Fibroblast of skin of left quadriceps (primary cell): ENCODE measurements around the gene WFIKKN2.

Source experiments
- DNase-seq, 2 experiments: peaks; one replicate each; pipeline ENCODE4 v3.0.0-alpha.2; 2013; ENCODE audit warnings: low read depth in 2 of 2

WFIKKN2 gene

DNA sequence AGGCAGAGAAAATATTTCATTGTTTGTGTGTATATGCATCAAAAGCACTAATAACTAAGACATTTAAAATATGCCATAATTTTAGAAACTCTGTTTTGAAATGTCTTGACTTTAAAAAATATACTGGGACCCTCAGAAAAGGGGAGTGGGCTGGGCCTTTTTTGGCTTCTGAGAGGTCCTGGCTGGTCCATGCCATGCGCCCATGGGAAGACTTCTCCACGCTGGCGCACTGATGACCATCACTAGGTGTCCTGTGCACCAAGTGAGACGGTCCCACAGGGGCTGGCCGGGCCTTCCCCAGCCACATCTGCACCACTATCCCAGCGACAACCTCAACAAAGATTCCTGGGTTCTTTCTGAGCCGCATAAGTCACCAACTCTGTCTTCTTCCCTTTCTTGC lies 27.0 kb upstream of the WFIKKN2 start:
- no peak for DNase-seq

- DNase-seq: no peak
Measured at GRCh38 chr17:50808888-50809287, 26.5 kb upstream of the WFIKKN2 start.

GRCh38 chr17:50813583-50813982 lies 21.8 kb upstream of the WFIKKN2 start:
- DNase-seq: no peak

- DNase-seq: no peak
Measured at GRCh38 chr17:50815400-50815799, 20.0 kb upstream of the WFIKKN2 start.

GRCh38 chr17:50816271-50816670 lies 19.1 kb upstream of the WFIKKN2 start:
- no peak for DNase-seq

DNA sequence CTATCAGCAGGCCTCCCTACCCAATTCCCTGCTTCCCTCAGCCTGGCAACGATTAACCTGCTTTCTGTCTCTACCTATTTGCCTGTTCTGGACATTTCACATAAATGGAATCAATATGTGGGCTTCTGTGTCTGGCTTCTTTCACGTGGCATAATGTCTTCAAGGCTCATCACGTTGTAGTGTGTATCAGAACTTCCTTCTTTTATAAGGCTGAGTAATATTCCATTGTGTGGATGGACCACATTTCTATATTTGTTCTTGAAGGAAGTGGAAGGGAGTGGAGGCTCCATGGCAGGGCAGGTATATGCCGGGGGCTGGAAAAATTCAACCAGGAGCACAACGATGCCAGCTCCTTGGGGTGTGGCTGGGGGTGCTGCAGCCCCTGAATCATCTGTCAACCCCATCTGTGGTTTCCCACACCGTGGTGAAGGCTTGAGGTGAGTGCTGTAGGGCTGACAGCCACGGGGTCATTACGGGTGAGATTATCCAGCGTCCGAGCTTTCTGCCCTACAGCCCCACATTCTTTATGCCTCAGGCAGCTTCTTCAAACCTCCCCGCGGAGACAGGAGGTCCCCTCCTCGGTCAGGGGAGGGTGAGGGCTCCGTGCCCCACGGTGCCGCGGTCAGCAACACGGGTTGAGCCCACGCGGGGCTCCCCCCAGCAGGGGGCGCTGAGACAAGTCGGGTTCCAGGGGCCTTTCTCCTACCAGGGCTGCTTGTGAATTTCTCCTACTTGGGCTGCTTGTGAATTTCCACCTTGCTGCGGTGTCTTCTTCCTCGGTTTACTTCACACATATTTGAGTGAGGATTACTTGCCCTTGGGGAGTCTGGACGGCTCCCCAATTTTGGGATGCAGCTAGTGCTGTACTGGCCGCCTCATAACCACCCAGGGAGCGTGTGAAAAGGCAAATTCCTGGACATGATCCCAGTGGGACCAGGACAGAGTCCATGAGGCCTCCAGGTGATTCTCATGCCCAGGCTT lies 18.3 kb upstream of the WFIKKN2 start:
- DNase-seq: no peak

GRCh38 chr17:50817838-50818237 lies 17.5 kb upstream of the WFIKKN2 start:
- no peak for DNase-seq

DNA sequence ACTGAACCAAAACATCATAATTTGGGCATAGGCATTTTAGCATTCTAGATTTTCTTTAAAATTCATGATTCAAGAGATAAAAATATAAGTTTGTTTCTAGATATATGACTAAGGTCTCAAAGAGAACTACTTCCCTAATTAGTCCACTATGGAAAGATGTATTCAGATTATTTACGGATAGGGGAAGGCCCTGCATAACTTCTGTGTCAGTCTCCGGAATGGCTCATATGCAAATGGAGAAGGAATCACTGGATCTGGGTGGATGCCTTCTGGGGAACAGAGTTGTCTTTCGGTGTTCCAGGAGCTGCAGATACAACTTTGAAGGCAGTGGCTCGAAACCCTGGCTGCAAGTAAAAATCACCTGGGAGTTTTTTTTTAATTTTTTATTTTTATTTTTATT lies 17.1 kb upstream of the WFIKKN2 start:
- DNase-seq: no peak

DNA sequence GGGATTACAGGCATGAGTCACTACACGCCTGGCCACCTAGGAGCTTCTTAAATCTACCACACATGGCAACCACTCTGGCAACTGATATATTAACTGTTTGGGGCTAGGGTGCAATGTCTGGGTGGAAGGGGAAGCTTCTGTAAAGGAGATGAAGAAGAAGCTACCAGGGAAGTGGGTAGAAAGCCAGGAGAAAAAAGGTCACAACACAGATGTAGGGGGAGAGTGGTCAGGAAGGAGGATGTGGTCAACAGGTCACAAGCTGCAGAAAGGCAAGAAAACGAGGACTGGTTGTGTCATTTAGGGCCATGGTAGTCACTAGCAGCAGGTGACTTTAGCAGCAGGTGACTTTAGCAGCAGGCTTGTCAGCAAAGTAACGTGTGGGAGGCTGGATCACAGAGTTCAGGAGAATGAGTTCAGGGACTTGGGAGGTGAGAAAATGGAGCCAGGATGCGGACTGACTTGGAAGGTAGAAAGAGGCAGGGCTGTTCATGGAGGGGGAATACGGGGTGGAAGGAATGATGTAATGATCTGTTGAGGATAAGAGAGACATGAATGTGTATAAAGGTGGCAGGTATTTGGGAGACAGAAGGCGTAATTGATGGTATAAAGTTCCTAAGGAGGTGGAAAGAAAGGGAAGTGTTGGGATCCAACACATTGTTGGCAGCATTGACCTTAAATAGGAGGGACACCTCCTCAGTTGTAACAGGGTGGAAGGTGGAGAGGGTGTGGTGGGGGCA lies 16.3 kb upstream of the WFIKKN2 start:
- no peak for DNase-seq

GRCh38 chr17:50820651-50821050 lies 14.7 kb upstream of the WFIKKN2 start:
- DNase-seq: no peak

GRCh38 chr17:50822550-50822949 lies 12.8 kb upstream of the WFIKKN2 start:
- DNase-seq: no peak

- DNase-seq: no peak
Measured at GRCh38 chr17:50824429-50824828, 11.0 kb upstream of the WFIKKN2 start.

DNA sequence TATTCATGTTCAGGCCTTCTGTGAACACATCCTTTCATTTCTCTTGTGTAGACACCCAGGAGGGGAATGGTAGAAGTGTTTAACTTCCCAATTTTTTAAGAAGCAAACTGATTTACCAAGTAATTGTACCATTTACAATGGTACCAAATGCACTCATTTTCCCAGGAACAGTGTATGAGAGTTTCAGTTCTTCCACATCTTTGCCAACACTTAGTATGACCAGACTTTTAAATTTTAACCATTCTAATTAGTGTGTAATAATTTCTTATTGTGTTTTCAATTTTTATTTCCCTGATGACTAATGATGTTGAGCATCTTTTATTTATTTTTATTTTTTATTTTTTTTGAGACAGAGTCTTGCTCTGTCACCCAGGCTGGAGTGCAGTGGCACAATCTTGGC lies 10.2 kb upstream of the WFIKKN2 start:
- DNase-seq: no peak

- no peak for DNase-seq
Measured at GRCh38 chr17:50828508-50829170, 6.7 kb upstream of the WFIKKN2 start.

DNA sequence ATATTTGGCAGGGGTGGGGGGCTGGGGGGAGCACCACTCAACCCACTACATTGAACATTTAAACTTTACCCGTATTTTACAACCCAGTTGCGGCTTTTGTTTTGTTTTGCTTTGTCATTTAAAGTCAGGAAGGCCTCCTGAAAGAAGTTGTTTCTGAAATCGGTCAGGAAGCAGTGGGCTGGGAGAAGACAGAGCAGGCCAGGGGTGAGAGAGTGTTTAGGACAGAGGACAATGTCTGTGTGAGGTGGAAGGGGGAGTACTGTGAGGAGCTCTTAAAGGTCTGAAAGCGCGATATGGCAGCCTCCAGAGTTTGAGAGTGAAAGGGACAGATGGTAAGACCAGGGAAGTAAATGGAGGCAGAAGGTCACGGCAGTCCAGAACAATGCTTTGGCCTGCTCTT lies 6.1 kb upstream of the WFIKKN2 start:
- DNase-seq: no peak

DNA sequence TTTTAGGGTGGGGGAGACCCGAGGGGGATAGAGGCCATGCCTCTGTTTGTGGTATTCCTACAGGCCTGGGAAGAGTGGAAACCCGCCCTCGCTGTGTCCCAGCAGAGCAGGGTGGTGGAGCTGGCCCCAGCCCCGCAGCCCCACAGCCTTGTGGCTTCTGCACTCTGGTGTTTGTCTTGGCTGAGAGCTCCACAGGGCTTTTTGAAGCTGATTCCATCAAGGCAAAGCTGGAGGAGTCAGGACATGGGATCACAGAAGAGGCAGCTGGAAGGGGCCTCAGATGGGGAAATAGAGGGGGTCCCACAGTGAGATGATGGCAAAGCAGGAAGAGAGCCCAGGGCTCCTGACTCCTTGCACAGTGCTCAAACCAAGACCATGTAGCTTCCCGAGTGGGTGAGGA lies 5.0 kb upstream of the WFIKKN2 start:
- no peak for DNase-seq

- no peak for DNase-seq
Measured at GRCh38 chr17:50830994-50831393, 4.4 kb upstream of the WFIKKN2 start.

DNA sequence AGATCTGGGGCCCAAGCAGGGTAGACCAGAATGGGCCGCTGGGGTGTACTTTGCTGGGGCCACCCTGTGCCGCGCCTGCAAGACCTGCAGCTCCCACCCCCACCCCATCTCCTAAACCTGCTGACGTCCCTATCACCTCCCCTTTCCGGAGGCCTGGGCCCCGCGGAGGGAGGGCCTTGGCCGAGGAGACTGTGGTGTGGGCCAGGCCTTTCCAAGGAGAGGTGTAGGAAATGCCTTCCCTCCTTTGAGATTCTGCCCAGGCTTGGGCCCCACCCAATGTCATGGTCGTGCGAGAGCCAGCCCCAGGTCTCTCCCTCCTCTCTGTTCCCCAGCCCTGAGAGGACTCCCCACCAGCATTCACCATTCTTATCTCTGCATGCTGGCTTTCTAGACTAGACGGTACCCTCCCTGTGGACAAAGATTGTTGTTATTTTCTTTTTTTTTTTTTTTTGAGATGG lies 3.9 kb upstream of the WFIKKN2 start:
- no peak for DNase-seq

- no peak for DNase-seq
Measured at GRCh38 chr17:50832267-50832863, 3.0 kb upstream of the WFIKKN2 start.

DNA sequence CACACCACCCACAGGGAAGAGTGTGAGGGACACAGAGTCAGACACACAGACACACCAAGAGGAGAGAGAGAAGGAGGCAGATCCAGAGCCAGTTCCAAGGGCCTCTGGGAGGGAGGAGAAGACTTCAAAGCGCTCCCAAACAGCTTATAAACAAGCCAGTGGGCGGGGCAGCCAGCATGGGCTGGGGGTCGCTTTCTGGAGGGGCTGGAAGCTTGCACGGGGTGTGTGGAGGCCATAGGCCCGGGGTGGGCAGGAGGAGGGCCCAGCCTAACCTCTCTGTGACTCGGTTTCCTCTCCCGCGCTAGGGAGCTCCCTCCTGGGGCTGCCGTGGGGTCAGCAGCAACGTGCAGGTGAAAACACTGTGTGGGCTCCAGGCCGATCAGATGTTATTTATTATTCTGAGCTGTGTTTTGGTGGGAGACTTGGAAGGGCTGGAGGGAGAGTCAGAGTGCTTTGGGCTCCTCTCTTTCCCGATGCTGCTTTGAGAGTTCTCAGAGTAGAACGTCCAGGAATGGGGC lies 2.5 kb upstream of the WFIKKN2 start:
- no peak for DNase-seq

GRCh38 chr17:50833510-50834428 lies 1.6 kb upstream of the WFIKKN2 start:
- no peak for DNase-seq
